K562 (cell line): ENCODE measurements around the gene SNCB. TPM values are rescaled to one million over a fixed set of nuclear protein-coding genes. Genes with fewer than 3 reads are reported as not detected.

ENCODE experiments used
- BCLAF1 ChIP-seq, 2 experiments: fragments of 450-650 bp in 1 of 2; IDR thresholded peaks; 2 replicates each; pipeline ENCODE4 v1.6.1; 2011 to 2017; ENCODE audit warnings: low read depth in 2 of 2, antibody characterized with exemption in 1 of 2, borderline replicate concordance in 1 of 2, low read length in 1 of 2, mild to moderate bottlenecking in 1 of 2, mixed read lengths in 1 of 2; ENCODE audit not compliant: control insufficient read depth in 1 of 2
- CSDE1 ChIP-seq, 2 experiments: fragments of 450-650 bp; IDR thresholded peaks; 2 replicates each; pipeline ENCODE4 v1.6.1; 2016; ENCODE audit warnings: mild to moderate bottlenecking in 1 of 2
- DMBX1 ChIP-seq: fragments of 250-450 bp; sonication (Bioruptor Pico); IDR thresholded peaks from 2 replicates; pipeline ENCODE4 v1.8.0; 2022; ENCODE audit warnings: inconsistent platforms, mild to moderate bottlenecking, moderate library complexity, borderline replicate concordance
- EHMT2 ChIP-seq: fragments of 450-650 bp; IDR thresholded peaks from 2 replicates; pipeline ENCODE4 v1.6.1; 2018; ENCODE audit warnings: antibody characterized with exemption
- ETV1 ChIP-seq: fragments of 450-650 bp; conservative IDR thresholded peaks from 2 replicates; pipeline ENCODE4 v1.6.1; 2016; ENCODE audit warnings: missing genetic modification characterization, control low read depth, low read depth, missing compliant biosample characterization
- FOXK1 ChIP-seq: sonication (generic); formaldehyde crosslinking; IDR thresholded peaks from 2 replicates; pipeline ENCODE4 v1.8.0; 2022; ENCODE audit warnings: missing genetic modification reagents, mild to moderate bottlenecking, borderline replicate concordance
- FOXM1 ChIP-seq, 2 experiments: fragments of 450-650 bp in 1 of 2; sonication (generic) in 1 of 2; formaldehyde crosslinking in 1 of 2; IDR thresholded peaks; 2 replicates each; pipeline versions ENCODE4 v1.6.1 to v1.9.0; 2017 to 2022; ENCODE audit warnings: low read depth in 2 of 2, mild to moderate bottlenecking in 2 of 2, missing genetic modification reagents in 1 of 2, moderate library complexity in 1 of 2
- KHSRP ChIP-seq: fragments of 450-650 bp; IDR thresholded peaks from 2 replicates; pipeline ENCODE4 v1.6.1; 2017
- KLF1 ChIP-seq: fragments of 450-650 bp; IDR thresholded peaks from 2 replicates; pipeline ENCODE4 v1.6.1; 2016; ENCODE audit warnings: missing genetic modification characterization, missing compliant biosample characterization
- LCOR ChIP-seq: sonication (generic); formaldehyde crosslinking; IDR thresholded peaks from 2 replicates; pipeline ENCODE4 v1.8.0; 2022; ENCODE audit warnings: mild to moderate bottlenecking, missing genetic modification reagents
- MAX ChIP-seq: sonication (generic); formaldehyde crosslinking; IDR thresholded peaks from 2 replicates; pipeline ENCODE4 v1.9.0; 2022; ENCODE audit warnings: mild to moderate bottlenecking, missing genetic modification reagents
- NCOA6 ChIP-seq: fragments of 450-650 bp; IDR thresholded peaks from 2 replicates; pipeline ENCODE4 v1.6.1; 2017; ENCODE audit warnings: mild to moderate bottlenecking
- SUPT5H ChIP-seq: fragments of 450-650 bp; IDR thresholded peaks from 2 replicates; pipeline ENCODE4 v1.6.1; 2016
- TCF3 ChIP-seq: sonication (generic); formaldehyde crosslinking; IDR thresholded peaks from 2 replicates; pipeline ENCODE4 v1.4.0; 2020; ENCODE audit warnings: mild to moderate bottlenecking, missing genetic modification reagents
- TEAD2 ChIP-seq: fragments of 450-650 bp; IDR thresholded peaks from 2 replicates; pipeline ENCODE4 v1.6.1; 2016; ENCODE audit warnings: missing genetic modification characterization, control low read depth, missing compliant biosample characterization
- U2AF1 ChIP-seq: fragments of 200-400 bp; formaldehyde crosslinking; optimal IDR thresholded peaks from 2 replicates; pipeline ENCODE3; 2017; ENCODE audit warnings: mild to moderate bottlenecking, low read depth, low read length, moderate library complexity
- ZC3H11A ChIP-seq: IDR thresholded peaks from 2 replicates; pipeline ENCODE4 v1.6.1; 2012; ENCODE audit warnings: low read depth, low read length, improper control_type of control experiment
- ZKSCAN1 ChIP-seq: fragments of 150-350 bp; IDR thresholded peaks from 2 replicates; pipeline ENCODE4 v1.6.1; 2016; ENCODE audit warnings: low read depth, low read length
- ZNF134 ChIP-seq: fragments of 250-450 bp; sonication (Bioruptor Pico); conservative IDR thresholded peaks from 2 replicates; pipeline ENCODE4 v1.4.0; 2020
- ZNF408 ChIP-seq: fragments of 250-450 bp; sonication (Bioruptor Pico); IDR thresholded peaks from 2 replicates; pipeline ENCODE4 v1.4.0; 2020; ENCODE audit warnings: low read depth, mild to moderate bottlenecking, moderate library complexity
- ZNF511 ChIP-seq: sonication (generic); formaldehyde crosslinking; IDR thresholded peaks from 2 replicates; pipeline ENCODE4 v1.8.0; 2022; ENCODE audit warnings: mild to moderate bottlenecking, missing genetic modification reagents
- polyA plus RNA-seq, 8 experiments: library from polyadenylated mRNA; depleted of rRNA in 4 of 8; stranded (reverse) in 5 of 8; unstranded in 3 of 8; fragments of >200 nt; fragmentation: Nextera tagmentation in 2 of 8; fragmentation: Illumina TruSeq in 1 of 8; extraction: Ambion mirVana in 2 of 8; extraction: Trizol in 1 of 8; gene quantifications; 2 replicates each; pipeline versions ENCODE4 v1.2.1 to v1.2.3, GENCODE V29; 2011 to 2014; ENCODE audit warnings: inconsistent platforms in 1 of 8, missing spikeins in 1 of 8
- total RNA-seq, 7 experiments: library from RNA; depleted of rRNA in 6 of 7; stranded (reverse); fragments of >200 nt in 6 of 7; fragmentation: Illumina TruSeq in 2 of 7; extraction: Trizol in 2 of 7; gene quantifications; 2 replicates each; pipeline versions ENCODE4 v1.2.1 to v1.2.3, GENCODE V29; 2011 to 2021; ENCODE audit warnings: low replicate concordance in 1 of 7
- TF ChIP-seq, protein P1 (sequence below): sonication (generic); formaldehyde crosslinking; IDR thresholded peaks from 2 replicates; pipeline ENCODE4 v1.8.0; 2022; ENCODE audit warnings: missing genetic modification reagents, mild to moderate bottlenecking, moderate library complexity, borderline replicate concordance
- TF ChIP-seq, protein P2 (sequence below): fragments of 250-450 bp; sonication (Bioruptor Pico); IDR thresholded peaks from 2 replicates; pipeline ENCODE4 v1.8.0; 2022; ENCODE audit warnings: moderate library complexity, mild to moderate bottlenecking, inconsistent platforms
- TF ChIP-seq, protein P3 (sequence below): fragments of 250-450 bp; sonication (Bioruptor Pico); IDR thresholded peaks from 2 replicates; pipeline ENCODE4 v1.5.0; 2021

Gene SNCB
- total and polyA plus RNA-seq, 9 of the 15 experiments (the other 6 are each of a cell fraction or from before 2014, with no cell fraction given): not detected

- TF ChIP-seq, protein P1, sequence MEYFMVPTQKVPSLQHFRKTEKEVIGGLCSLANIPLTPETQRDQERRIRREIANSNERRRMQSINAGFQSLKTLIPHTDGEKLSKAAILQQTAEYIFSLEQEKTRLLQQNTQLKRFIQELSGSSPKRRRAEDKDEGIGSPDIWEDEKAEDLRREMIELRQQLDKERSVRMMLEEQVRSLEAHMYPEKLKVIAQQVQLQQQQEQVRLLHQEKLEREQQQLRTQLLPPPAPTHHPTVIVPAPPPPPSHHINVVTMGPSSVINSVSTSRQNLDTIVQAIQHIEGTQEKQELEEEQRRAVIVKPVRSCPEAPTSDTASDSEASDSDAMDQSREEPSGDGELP: no peak; the same call in 1 of the 2 replicates
- TF ChIP-seq ZKSCAN1 (no peak), TEAD2 (tag) (no peak), ETV1 (tag) (no peak), DMBX1 (CRISPR knock-in tag) (no peak), NCOA6 (no peak), FOXK1 (no peak), LCOR (CRISPR knock-in tag) (no peak), ZC3H11A (no peak), ZNF134 (CRISPR knock-in tag) (no peak), MAX (CRISPR knock-in tag) (peak; percentile 87), CSDE1 (IDR thresholded peaks at IDR 0.05) (no peak), U2AF1 (no peak), BCLAF1 (IDR thresholded peaks at IDR 0.05; ENCODE audit: borderline replicate concordance in 1 of 2, control insufficient read depth in 1 of 2, low read depth in 2 of 2, low read length in 1 of 2) (no peak), ZNF408 (no peak), KLF1 (tag) (no peak), EHMT2 (no peak), SUPT5H (no peak), KHSRP (no peak), ZNF511 (CRISPR knock-in tag) (peak; percentile 67; the same call in 1 of the 2 replicates), FOXM1 (IDR thresholded peaks at IDR 0.05; ENCODE audit: low read depth) (no peak), FOXM1 (CRISPR knock-in tag; IDR thresholded peaks at IDR 0.05; ENCODE audit: low read depth) (no peak), TCF3 (CRISPR knock-in tag) (no peak)
- TF ChIP-seq, protein P2, sequence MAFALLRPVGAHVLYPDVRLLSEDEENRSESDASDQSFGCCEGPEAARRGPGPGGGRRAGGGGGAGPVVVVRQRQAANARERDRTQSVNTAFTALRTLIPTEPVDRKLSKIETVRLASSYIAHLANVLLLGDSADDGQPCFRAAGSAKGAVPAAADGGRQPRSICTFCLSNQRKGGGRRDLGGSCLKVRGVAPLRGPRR (CRISPR knock-in tag): no peak
- TF ChIP-seq, protein P3, sequence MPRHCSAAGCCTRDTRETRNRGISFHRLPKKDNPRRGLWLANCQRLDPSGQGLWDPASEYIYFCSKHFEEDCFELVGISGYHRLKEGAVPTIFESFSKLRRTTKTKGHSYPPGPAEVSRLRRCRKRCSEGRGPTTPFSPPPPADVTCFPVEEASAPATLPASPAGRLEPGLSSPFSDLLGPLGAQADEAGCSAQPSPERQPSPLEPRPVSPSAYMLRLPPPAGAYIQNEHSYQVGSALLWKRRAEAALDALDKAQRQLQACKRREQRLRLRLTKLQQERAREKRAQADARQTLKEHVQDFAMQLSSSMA (CRISPR knock-in tag): no peak
These were observed 10.6 kb downstream of the SNCB start (continued) for GRCh38 chr5:176619569-176620332.
